GM12878 (cell line): Measurements from ENCODE around the gene MYO18B.

ENCODE experiments used
- CREB1 ChIP-seq: IDR thresholded peaks from 2 replicates; pipeline ENCODE4 v1.6.1; 2012; ENCODE audit warnings: low read depth, mild to moderate bottlenecking, inconsistent platforms
- EZH2 ChIP-seq: IDR thresholded peaks from 2 replicates; pipeline ENCODE4 v1.6.1; 2012; ENCODE audit warnings: low read depth, mild to moderate bottlenecking, control low read depth, inconsistent platforms, low read length, borderline replicate concordance; ENCODE audit not compliant: control insufficient read depth
- MYC ChIP-seq: IDR thresholded peaks from 2 replicates; pipeline ENCODE4 v1.6.1; 2011; ENCODE audit warnings: mild to moderate bottlenecking, low read length, moderate library complexity, inconsistent platforms; ENCODE audit not compliant: insufficient read depth, insufficient replicate concordance, insufficient read length, severe bottlenecking
- RUNX3 ChIP-seq: IDR thresholded peaks from 2 replicates; pipeline ENCODE4 v1.6.1; 2012; ENCODE audit warnings: low read length, inconsistent platforms
- TF ChIP-seq, protein P1 (sequence below), 3 experiments: IDR thresholded peaks in 2 of 3; conservative IDR thresholded peaks in 1 of 3; 2 replicates each; pipeline ENCODE4 v1.5.1; 2011; ENCODE audit warnings: low read depth in 3 of 3, low read length in 3 of 3, mild to moderate bottlenecking in 3 of 3, control low read depth in 2 of 3, moderate library complexity in 2 of 3, inconsistent platforms in 1 of 3, mixed read lengths in 1 of 3; ENCODE audit not compliant: control insufficient read depth in 2 of 3, insufficient read depth in 1 of 3; ENCODE audit errors: extremely low read depth in 1 of 3

- TF ChIP-seq CREB1 (no peak), EZH2 (no peak), MYC (no peak), RUNX3 (no peak)
- TF ChIP-seq, protein P1, sequence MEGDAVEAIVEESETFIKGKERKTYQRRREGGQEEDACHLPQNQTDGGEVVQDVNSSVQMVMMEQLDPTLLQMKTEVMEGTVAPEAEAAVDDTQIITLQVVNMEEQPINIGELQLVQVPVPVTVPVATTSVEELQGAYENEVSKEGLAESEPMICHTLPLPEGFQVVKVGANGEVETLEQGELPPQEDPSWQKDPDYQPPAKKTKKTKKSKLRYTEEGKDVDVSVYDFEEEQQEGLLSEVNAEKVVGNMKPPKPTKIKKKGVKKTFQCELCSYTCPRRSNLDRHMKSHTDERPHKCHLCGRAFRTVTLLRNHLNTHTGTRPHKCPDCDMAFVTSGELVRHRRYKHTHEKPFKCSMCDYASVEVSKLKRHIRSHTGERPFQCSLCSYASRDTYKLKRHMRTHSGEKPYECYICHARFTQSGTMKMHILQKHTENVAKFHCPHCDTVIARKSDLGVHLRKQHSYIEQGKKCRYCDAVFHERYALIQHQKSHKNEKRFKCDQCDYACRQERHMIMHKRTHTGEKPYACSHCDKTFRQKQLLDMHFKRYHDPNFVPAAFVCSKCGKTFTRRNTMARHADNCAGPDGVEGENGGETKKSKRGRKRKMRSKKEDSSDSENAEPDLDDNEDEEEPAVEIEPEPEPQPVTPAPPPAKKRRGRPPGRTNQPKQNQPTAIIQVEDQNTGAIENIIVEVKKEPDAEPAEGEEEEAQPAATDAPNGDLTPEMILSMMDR (IDR thresholded peaks at IDR 0.05 in 2 of 3, conservative IDR thresholded peaks at IDR 0.05 in 1 of 3; ENCODE audit: control insufficient read depth in 2 of 3, extremely low read depth in 1 of 3, insufficient read depth in 1 of 3, low read depth in 3 of 3, low read length in 3 of 3): no peak
Measured at GRCh38 chr22:25815561-25815960, 73.6 kb downstream of the MYO18B start.
